Stimulated activated CD8-positive, alpha-beta memory T cell treated with anti-CD3 and anti-CD28 coated beads, Interleukin-7, amount 100 ng/mL, for 24 hours (primary cell): ENCODE results near the gene EYA2.
"Not testable (repeated sequence)": the region's sequence is repeated elsewhere in the genome, so short reads cannot be mapped to it uniquely, and the experiment has no call there.

Experiments
- DNase-seq: peaks from one replicate; pipeline ENCODE4 v3.0.0-alpha.2; 2020; ENCODE audit warnings: low read depth

Gene EYA2

DNA sequence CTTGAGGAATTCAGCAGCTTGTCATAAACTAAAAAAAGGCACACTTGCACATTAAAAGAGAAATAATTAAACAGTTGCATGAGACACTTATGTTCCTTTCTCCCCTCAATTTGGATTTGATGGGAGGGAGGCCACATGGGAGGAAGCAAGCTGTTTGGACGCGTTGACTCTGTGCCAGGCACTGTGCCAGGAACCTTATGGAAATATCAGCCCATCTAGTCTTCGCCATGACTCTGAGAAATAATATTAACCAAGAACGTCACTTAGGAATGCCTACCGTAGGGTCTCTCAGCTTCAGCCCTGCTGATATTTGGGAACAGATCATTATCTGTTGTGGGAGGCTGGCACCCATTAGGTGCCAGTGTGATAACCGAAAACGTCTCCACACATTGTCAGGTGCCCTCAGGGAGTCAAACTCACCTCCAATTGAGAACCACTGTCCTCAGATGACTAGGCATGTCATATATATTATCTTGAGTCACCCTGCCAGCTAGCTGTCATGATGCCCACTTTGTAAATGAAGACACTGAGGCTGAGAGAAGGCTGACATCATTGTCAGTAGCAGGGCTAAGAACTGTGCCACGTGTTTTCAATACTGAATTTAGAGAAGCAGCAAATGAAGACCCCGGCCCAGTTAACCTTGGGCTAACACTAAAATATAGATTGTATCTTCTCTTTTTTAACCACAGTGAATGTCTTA lies 36.1 kb downstream of the EYA2 start:
- DNase-seq, result no peak

DNA sequence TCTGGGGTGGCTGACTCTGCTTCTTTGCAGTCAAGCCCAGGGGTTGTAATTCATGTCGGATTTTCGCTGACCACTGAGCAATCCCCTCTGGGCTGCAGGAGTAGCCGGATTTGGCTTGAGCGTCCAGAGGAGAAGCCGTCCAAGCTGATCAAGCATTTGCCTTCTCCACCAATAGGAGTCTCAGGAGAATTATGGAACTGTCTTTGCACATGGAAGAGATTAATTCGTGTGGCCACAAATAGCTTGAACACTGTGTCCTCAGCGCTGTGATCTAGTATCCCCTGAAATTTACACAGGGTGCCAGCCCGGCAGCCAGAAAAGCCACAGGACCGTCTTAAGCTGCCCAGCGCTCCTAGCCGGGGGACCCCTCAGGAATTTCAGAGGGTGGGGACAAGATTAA lies 37.1 kb downstream of the EYA2 start:
- DNase-seq, result no peak

DNA sequence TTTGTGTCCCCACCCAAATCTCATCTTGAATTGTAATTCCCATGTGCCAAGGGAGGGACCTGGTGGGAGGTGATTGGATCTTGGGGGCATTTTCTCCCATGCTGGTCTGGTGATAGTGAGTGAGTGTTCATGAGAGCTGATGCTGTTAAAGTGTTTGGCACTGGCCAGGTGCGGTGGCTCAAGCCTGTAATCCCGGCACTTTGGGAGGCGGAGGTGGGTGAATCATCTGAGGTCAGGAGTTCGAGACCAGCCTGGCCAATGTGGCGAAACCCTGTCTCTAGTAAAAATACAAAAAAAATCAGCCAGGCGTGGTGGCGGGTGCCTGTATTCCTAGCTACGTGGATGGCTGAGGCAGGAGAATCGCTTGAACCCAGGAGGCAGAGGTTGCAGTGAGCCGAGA lies 37.8 kb downstream of the EYA2 start:
- not testable (repeated sequence) for DNase-seq

GRCh38 chr20:46933150-46933549 lies 38.5 kb downstream of the EYA2 start:
- no peak for DNase-seq

GRCh38 chr20:46934746-46935287 lies 40.2 kb downstream of the EYA2 start:
- no peak for DNase-seq

- DNase-seq, result no peak
Measured at GRCh38 chr20:46935394-46936017, 40.9 kb downstream of the EYA2 start.

DNA sequence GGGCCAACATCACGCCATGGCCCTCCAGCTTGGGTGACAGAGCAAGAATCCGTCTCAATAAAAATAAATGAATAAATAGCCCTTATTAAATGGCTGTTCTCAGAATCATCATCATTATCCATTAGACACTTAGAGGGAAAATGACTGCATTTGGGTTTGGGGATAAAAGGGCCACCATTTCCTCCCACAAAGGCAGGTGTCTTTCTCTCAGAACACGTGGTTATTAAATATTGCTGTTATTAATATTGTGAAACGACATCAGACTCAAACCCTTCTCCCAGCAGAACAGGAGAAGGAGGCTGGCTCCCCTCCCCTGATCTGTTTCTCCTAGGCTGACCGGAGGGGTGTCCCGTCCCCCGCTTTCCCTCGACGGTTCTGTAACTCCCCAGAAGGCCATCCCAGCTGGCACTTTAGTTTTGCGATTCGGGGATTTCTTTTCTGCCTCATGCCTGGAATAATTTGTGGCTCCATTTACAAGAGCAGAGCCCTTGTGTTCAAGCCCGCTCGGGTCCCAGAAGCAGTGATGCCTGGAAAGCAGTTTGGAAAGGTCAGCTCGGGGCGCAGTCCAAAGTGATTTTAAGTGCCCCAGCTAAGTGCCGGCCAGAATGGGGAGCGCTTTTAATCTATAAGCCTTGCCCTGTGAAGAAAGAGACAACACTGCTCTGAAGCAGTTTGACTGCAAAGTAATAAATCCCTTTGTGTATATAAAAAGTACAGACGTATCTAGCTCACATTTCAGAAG lies 41.9 kb downstream of the EYA2 start:
- no peak for DNase-seq

- DNase-seq, result no peak
Measured at GRCh38 chr20:46937157-46937523, 42.5 kb downstream of the EYA2 start.

- no peak for DNase-seq
Measured at GRCh38 chr20:46937533-46938226, 43.0 kb downstream of the EYA2 start.

- DNase-seq, result no peak
Measured at GRCh38 chr20:46938434-46938833, 43.8 kb downstream of the EYA2 start.

GRCh38 chr20:46939031-46939965 lies 44.7 kb downstream of the EYA2 start:
- no peak for DNase-seq

DNA sequence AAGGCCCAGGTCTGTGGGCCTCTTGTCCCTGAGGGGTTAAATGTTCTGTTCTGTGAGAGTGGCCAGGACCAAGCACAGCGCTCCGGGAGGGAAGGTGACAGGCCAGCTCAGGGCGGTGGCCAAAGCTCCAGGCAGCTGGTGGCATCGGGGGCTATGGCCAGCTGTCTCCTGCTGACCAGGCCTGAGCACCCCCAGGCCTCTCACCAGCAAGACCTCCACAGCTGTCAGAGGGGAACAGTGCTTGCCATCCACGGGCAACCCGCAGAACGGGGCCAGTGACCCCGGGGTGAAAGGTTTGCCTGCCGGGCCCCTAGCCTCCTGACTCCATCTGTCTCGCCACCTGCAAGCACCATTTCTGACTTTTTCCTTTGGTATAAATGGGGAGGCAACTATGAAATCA lies 46.0 kb downstream of the EYA2 start:
- no peak for DNase-seq

DNA sequence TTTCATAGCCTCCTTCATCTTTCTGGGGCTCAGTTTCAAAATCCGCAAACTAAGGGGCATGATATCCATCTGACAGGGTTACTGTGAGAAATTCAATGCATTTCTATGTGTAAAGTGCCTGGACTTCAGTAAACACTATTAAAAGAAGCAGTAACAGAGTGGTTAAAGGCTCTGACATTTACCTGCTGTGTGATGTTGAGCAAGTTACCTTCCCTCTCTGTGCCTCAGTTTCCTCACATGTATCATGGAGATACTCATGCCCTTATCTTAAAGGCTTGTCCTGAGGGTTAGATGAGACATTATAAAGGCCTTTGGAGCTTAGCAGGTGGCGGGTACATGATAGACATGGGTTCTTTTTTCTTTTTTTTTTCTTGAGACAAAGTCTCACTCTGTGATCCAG lies 46.8 kb downstream of the EYA2 start:
- DNase-seq, result no peak

DNA sequence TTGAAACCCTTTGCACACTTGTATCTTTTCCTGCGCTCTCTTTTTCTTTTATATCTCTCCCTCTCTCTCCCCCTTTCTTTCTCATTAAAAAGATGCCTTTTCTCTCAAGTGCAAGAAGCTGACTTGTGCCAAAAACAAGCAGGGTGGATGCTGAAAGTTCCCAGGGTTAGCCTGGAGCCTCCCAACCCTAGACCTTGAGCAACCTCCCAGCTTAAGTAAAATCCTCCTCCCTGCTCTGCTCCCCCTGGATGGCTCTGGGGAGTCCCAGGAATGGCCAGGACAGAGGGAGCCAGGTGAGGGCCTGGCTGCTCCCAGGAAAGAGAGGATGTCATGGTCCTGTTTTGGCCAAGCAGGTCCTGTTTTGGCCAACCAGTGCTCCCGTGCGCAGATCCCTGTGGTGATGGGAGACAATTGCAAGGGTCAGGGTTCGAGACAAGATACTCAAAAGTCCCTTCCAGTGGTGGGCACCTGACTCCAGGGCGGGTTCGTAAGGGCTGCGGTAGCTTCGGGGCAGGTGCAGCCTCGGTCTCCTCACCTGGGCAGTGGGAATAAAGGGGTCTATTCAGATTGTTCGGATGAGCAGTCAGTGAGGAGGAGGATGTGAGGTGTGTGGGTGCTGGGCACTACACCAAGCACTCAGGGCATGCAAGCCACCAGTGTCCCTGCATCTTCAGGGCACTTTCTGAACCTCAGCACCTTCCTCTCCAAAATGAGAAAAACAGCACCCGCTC lies 49.4 kb downstream of the EYA2 start:
- DNase-seq, result no peak

DNA sequence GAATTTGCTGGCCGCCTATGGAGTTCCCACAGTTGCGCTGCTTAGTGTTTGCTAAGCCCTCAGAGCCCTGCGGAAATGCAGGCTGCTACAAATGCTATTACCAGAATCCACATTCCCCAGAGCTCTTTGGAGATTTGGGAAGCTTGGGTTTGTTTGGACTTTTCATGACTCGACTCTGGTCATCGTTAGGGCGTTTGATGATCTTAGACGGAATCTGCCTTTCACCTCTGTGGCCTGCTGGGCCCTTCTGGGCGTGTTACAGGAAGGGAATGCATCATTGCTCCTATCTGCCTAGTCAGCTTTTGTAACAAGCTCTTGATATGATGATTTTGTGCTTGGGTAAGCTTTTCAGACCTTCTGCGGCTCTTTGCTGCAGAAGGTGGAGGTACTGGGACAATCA lies 50.8 kb downstream of the EYA2 start:
- no peak for DNase-seq

DNA sequence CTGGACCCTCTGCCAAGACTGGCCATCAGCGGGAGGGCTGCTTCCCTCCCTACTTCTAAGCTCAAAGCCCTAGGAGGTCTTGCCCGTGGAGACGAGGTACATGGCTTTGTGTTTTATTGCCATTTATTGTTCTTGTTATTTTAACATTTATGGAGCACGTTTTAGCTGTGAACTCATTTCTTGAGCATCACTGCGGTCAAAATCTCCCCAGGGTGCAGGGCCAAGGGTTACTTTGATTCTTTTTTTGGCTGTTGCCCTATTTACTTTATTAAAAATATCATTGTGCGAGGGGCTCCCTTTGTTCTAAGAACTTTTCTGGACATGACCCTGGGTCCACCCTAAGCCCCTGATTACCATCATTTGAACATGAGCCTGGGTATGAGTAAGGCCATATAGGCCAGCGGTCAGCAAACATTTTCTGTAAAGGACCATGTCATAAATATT lies 51.6 kb downstream of the EYA2 start:
- DNase-seq, result no peak

GRCh38 chr20:46946796-46947195 lies 52.2 kb downstream of the EYA2 start:
- no peak for DNase-seq

DNA sequence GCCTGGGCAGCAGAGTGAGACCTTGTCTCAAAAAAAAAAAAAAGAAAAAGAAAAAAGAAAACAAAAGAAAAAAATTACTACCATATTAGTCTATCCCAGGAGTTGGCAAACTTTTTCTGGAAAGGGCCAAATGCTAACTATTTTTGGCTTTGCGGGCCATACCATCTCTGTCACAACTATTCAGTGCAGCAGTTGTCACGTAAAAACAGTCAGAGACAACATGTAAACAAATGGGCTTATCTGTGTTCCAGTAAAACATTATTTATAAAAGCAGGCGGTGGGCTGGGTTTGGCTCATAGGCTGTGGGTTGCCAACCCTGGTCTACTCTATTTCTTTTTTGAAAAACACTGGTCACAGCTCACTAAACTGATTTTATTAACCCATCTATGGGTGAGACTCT lies 53.4 kb downstream of the EYA2 start:
- no peak for DNase-seq

GRCh38 chr20:46951405-46951804 lies 56.8 kb downstream of the EYA2 start:
- no peak for DNase-seq

GRCh38 chr20:46951840-46952497 lies 57.3 kb downstream of the EYA2 start:
- no peak for DNase-seq
